ENCODE measurements around the gene SPRR3. TPM values are rescaled to one million over a fixed set of nuclear protein-coding genes. Genes with fewer than 3 reads are reported as not detected.
"Not testable (repeated sequence)": the region's sequence is repeated elsewhere in the genome, so short reads cannot be mapped to it uniquely, and the experiment has no call there.

Gene SPRR3
- total RNA-seq, 1 donor from 2014 or later: not detected

GRCh38 chr1:153000294-153000693 is 1.3 kb upstream of the SPRR3 start:
- Mint-ChIP-seq H3K9me3 (ENCODE audit: low read depth) (peaks cover 14% of the 10 kb centered on the region), H3K36me3 (ENCODE audit: low read depth) (no peaks in the 10 kb centered on the region), H3K27ac (ENCODE audit: unreplicated experiment) (no peak overlapping the region), H3K4me1 (ENCODE audit: low read depth) (no peaks in the 10 kb centered on the region), H3K4me3 (ENCODE audit: unreplicated experiment) (no peak overlapping the region), H3K27me3 (ENCODE audit: low read depth) (no peaks in the 10 kb centered on the region)
- no peak for TF ChIP-seq CTCF (IDR thresholded peaks at IDR 0.05)
- no peak for DNase-seq (ENCODE audit: low spot score)

GRCh38 chr1:153011235-153011758 is 9.7 kb downstream of the SPRR3 start:
- H3K4me1 Mint-ChIP-seq (ENCODE audit: low read depth); H3K36me3 Mint-ChIP-seq (ENCODE audit: low read depth); H3K9me3 Mint-ChIP-seq (ENCODE audit: low read depth); H3K27ac Mint-ChIP-seq (ENCODE audit: unreplicated experiment); H3K27me3 Mint-ChIP-seq (ENCODE audit: low read depth); H3K4me3 Mint-ChIP-seq (ENCODE audit: unreplicated experiment); DNase-seq (ENCODE audit: low spot score): not testable (repeated sequence)

GRCh38 chr1:153021829-153022228 is 20.3 kb downstream of the SPRR3 start:
- H3K27ac Mint-ChIP-seq (ENCODE audit: unreplicated experiment); DNase-seq (ENCODE audit: low spot score); H3K27me3 Mint-ChIP-seq (ENCODE audit: low read depth); H3K4me1 Mint-ChIP-seq (ENCODE audit: low read depth); H3K4me3 Mint-ChIP-seq (ENCODE audit: unreplicated experiment); H3K36me3 Mint-ChIP-seq (ENCODE audit: low read depth); H3K9me3 Mint-ChIP-seq (ENCODE audit: low read depth): not testable (repeated sequence)

GRCh38 chr1:153022340-153022739 is 20.8 kb downstream of the SPRR3 start:
- H3K36me3 Mint-ChIP-seq (ENCODE audit: low read depth); H3K9me3 Mint-ChIP-seq (ENCODE audit: low read depth); H3K4me3 Mint-ChIP-seq (ENCODE audit: unreplicated experiment); H3K27me3 Mint-ChIP-seq (ENCODE audit: low read depth); H3K27ac Mint-ChIP-seq (ENCODE audit: unreplicated experiment); H3K4me1 Mint-ChIP-seq (ENCODE audit: low read depth); DNase-seq (ENCODE audit: low spot score): not testable (repeated sequence)

- DNase-seq (ENCODE audit: low spot score): no peak
- no peaks in the 10 kb centered on the region for H3K4me1 Mint-ChIP-seq (ENCODE audit: low read depth)
- no peak overlapping the region for H3K4me3 Mint-ChIP-seq (ENCODE audit: unreplicated experiment)
- H3K9me3 Mint-ChIP-seq (ENCODE audit: low read depth): peaks cover 4% of the 10 kb centered on the region
- TF ChIP-seq CTCF (IDR thresholded peaks at IDR 0.05): no peak
- no peaks in the 10 kb centered on the region for H3K27me3 Mint-ChIP-seq (ENCODE audit: low read depth)
- H3K27ac Mint-ChIP-seq (ENCODE audit: unreplicated experiment): no peak overlapping the region
- no peaks in the 10 kb centered on the region for H3K36me3 Mint-ChIP-seq (ENCODE audit: low read depth)
These were observed 21.6 kb downstream of the SPRR3 start for GRCh38 chr1:153023109-153023508.

- Mint-ChIP-seq H3K9me3 (ENCODE audit: low read depth) (peaks cover 4% of the 10 kb centered on the region), H3K4me3 (ENCODE audit: unreplicated experiment) (no peak overlapping the region), H3K4me1 (ENCODE audit: low read depth) (no peaks in the 10 kb centered on the region), H3K27me3 (ENCODE audit: low read depth) (no peaks in the 10 kb centered on the region), H3K27ac (ENCODE audit: unreplicated experiment) (no peak overlapping the region), H3K36me3 (ENCODE audit: low read depth) (no peaks in the 10 kb centered on the region)
- DNase-seq (ENCODE audit: low spot score): no peak
- no peak for TF ChIP-seq CTCF (IDR thresholded peaks at IDR 0.05)
These were observed 22.9 kb downstream of the SPRR3 start for GRCh38 chr1:153024413-153024812.

- peaks cover 4% of the 10 kb centered on the region for H3K9me3 Mint-ChIP-seq (ENCODE audit: low read depth)
- no peaks in the 10 kb centered on the region for H3K36me3 Mint-ChIP-seq (ENCODE audit: low read depth)
- H3K27me3 Mint-ChIP-seq (ENCODE audit: low read depth): no peaks in the 10 kb centered on the region
- no peak overlapping the region for H3K27ac Mint-ChIP-seq (ENCODE audit: unreplicated experiment)
- no peak overlapping the region for H3K4me3 Mint-ChIP-seq (ENCODE audit: unreplicated experiment)
- H3K4me1 Mint-ChIP-seq (ENCODE audit: low read depth): no peaks in the 10 kb centered on the region
- no peak for TF ChIP-seq CTCF (IDR thresholded peaks at IDR 0.05)
- DNase-seq (ENCODE audit: low spot score): no peak
These were observed 24.2 kb downstream of the SPRR3 start for GRCh38 chr1:153025797-153026196.

Measured in chondrocyte (in vitro differentiated cells).